ENCODE measurements around the gene CTIF. TPM values are rescaled to one million over a fixed set of nuclear protein-coding genes. Genes with fewer than 3 reads are reported as not detected.

The CTIF gene
- total and polyA plus RNA-seq, 5 donors = 41.0 to 78.2 (median 48.5) TPM

- no peak overlapping the region for H3K27ac ChIP-seq (ENCODE audit: low read length)
- DNase-seq (peak in 1 of 3 donors; percentile 21), ATAC-seq (no peak)
- no peaks in the 10 kb centered on the region for H3K27me3 ChIP-seq (ENCODE audit: control insufficient read depth, insufficient read depth)
- WGBS = 95% methylated on average over 6 of the region's 6 CpGs
- no peaks in the 10 kb centered on the region for H3K9me3 ChIP-seq (ENCODE audit: control insufficient read depth, low read length)
- H3K4me3 ChIP-seq (ENCODE audit: low read length) = no peak overlapping the region
- no peaks in the 10 kb centered on the region for H3K4me1 ChIP-seq (ENCODE audit: control insufficient read depth, insufficient read depth, low read length)
- intact Hi-C loops (cut with DNase I) = no loop called here
These were observed 337.8 kb downstream of the CTIF start for GRCh38 chr18:48876590-48876989.

GRCh38 chr18:48877941-48878340 is 339.1 kb downstream of the CTIF start:
- Histone ChIP-seq H3K27ac (ENCODE audit: low read length) (no peak overlapping the region), H3K4me3 (ENCODE audit: low read length) (no peak overlapping the region), H3K27me3 (ENCODE audit: control insufficient read depth, insufficient read depth) (no peaks in the 10 kb centered on the region), H3K4me1 (ENCODE audit: control insufficient read depth, insufficient read depth, low read length) (no peaks in the 10 kb centered on the region), H3K9me3 (ENCODE audit: control insufficient read depth, low read length) (no peaks in the 10 kb centered on the region)
- intact Hi-C loops (cut with DNase I) = no loop called here
- DNase-seq (no peak), ATAC-seq (no peak)
- WGBS = 80% methylated on average over 3 of the region's 3 CpGs

GRCh38 chr18:48878471-48878870 is 339.6 kb downstream of the CTIF start:
- ATAC-seq (peak; percentile 58 to 83), DNase-seq (peak in 2 of 3 donors; percentile 63 to 68)
- intact Hi-C loops (cut with DNase I) = no loop called here
- WGBS = 65% methylated on average over 12 of the region's 12 CpGs
- Histone ChIP-seq H3K4me3 (ENCODE audit: low read length) (no peak overlapping the region), H3K27ac (ENCODE audit: low read length) (no peak overlapping the region), H3K27me3 (ENCODE audit: control insufficient read depth, insufficient read depth) (no peaks in the 10 kb centered on the region), H3K4me1 (ENCODE audit: control insufficient read depth, insufficient read depth, low read length) (no peaks in the 10 kb centered on the region), H3K9me3 (ENCODE audit: control insufficient read depth, low read length) (no peaks in the 10 kb centered on the region)

- DNase-seq (peak in 1 of 3 donors; percentile 25), ATAC-seq (no peak)
- no peaks in the 10 kb centered on the region for H3K27me3 ChIP-seq (ENCODE audit: control insufficient read depth, insufficient read depth)
- no peak overlapping the region for H3K4me3 ChIP-seq (ENCODE audit: low read length)
- H3K4me1 ChIP-seq (ENCODE audit: control insufficient read depth, insufficient read depth, low read length) = no peaks in the 10 kb centered on the region
- no peaks in the 10 kb centered on the region for H3K9me3 ChIP-seq (ENCODE audit: control insufficient read depth, low read length)
- whole genome bisulfite sequencing = 79% methylated on average over 15 of the region's 15 CpGs
- H3K27ac ChIP-seq (ENCODE audit: low read length) = no peak overlapping the region
- intact Hi-C loops (cut with DNase I) = no loop called here
These were observed 340.2 kb downstream of the CTIF start for GRCh38 chr18:48879008-48879431.

GRCh38 chr18:48880931-48881330 is 342.1 kb downstream of the CTIF start:
- no peak for DNase-seq
- Histone ChIP-seq H3K27ac (ENCODE audit: low read length) (no peak overlapping the region), H3K4me3 (ENCODE audit: low read length) (no peak overlapping the region), H3K9me3 (ENCODE audit: control insufficient read depth, low read length) (no peaks in the 10 kb centered on the region), H3K27me3 (ENCODE audit: control insufficient read depth, insufficient read depth) (no peaks in the 10 kb centered on the region), H3K4me1 (ENCODE audit: control insufficient read depth, insufficient read depth, low read length) (no peaks in the 10 kb centered on the region)
- no peak for ATAC-seq
- 98% methylated on average over 1 of the region's 1 CpG for WGBS
- intact Hi-C loops (cut with DNase I) = no loop called here

- DNase-seq = no peak
- no peak for ATAC-seq
- no peak overlapping the region for H3K4me3 ChIP-seq (ENCODE audit: low read length)
- 96% methylated on average over 4 of the region's 4 CpGs for WGBS
- H3K27me3 ChIP-seq (ENCODE audit: control insufficient read depth, insufficient read depth) = no peaks in the 10 kb centered on the region
- no peak overlapping the region for H3K27ac ChIP-seq (ENCODE audit: low read length)
- intact Hi-C loops (cut with DNase I) = no loop called here
- H3K4me1 ChIP-seq (ENCODE audit: control insufficient read depth, insufficient read depth, low read length) = no peaks in the 10 kb centered on the region
- H3K9me3 ChIP-seq (ENCODE audit: control insufficient read depth, low read length) = no peaks in the 10 kb centered on the region
These were observed 343.5 kb downstream of the CTIF start for GRCh38 chr18:48882379-48882778.

GRCh38 chr18:48884306-48884705 is 345.5 kb downstream of the CTIF start:
- Histone ChIP-seq H3K27me3 (ENCODE audit: control insufficient read depth, insufficient read depth) (no peaks in the 10 kb centered on the region), H3K9me3 (ENCODE audit: control insufficient read depth, low read length) (no peaks in the 10 kb centered on the region), H3K4me3 (ENCODE audit: low read length) (no peak overlapping the region), H3K27ac (ENCODE audit: low read length) (no peak overlapping the region), H3K4me1 (ENCODE audit: control insufficient read depth, insufficient read depth, low read length) (no peaks in the 10 kb centered on the region)
- intact Hi-C loops (cut with DNase I) = no loop called here
- 85% methylated on average over 4 of the region's 4 CpGs for WGBS
- no peak for ATAC-seq
- DNase-seq = peak in 1 of 3 donors; percentile 28

- Histone ChIP-seq H3K4me3 (ENCODE audit: low read length) (no peak overlapping the region), H3K4me1 (ENCODE audit: control insufficient read depth, insufficient read depth, low read length) (no peaks in the 10 kb centered on the region), H3K27me3 (ENCODE audit: control insufficient read depth, insufficient read depth) (no peaks in the 10 kb centered on the region), H3K9me3 (ENCODE audit: control insufficient read depth, low read length) (no peaks in the 10 kb centered on the region), H3K27ac (ENCODE audit: low read length) (no peak overlapping the region)
- intact Hi-C loops (cut with DNase I) = no loop called here
- no peak for ATAC-seq
- DNase-seq = peak in 1 of 3 donors; percentile 10
- 77% methylated on average over 4 of the region's 4 CpGs for WGBS
These were observed 345.9 kb downstream of the CTIF start for GRCh38 chr18:48884771-48885170.

- no peak overlapping the region for H3K27ac ChIP-seq (ENCODE audit: low read length)
- H3K4me1 ChIP-seq (ENCODE audit: control insufficient read depth, insufficient read depth, low read length) = no peaks in the 10 kb centered on the region
- no peaks in the 10 kb centered on the region for H3K27me3 ChIP-seq (ENCODE audit: control insufficient read depth, insufficient read depth)
- intact Hi-C loops (cut with DNase I) = no loop called here
- DNase-seq (peak in 1 of 3 donors; percentile 39), ATAC-seq (no peak)
- no peak overlapping the region for H3K4me3 ChIP-seq (ENCODE audit: low read length)
- 91% methylated on average over 11 of the region's 11 CpGs for WGBS
- no peaks in the 10 kb centered on the region for H3K9me3 ChIP-seq (ENCODE audit: control insufficient read depth, low read length)
These were observed 346.6 kb downstream of the CTIF start for GRCh38 chr18:48885266-48885923.

- 97% methylated on average over 7 of the region's 7 CpGs for WGBS
- intact Hi-C loops (cut with DNase I) = no loop called here
- Histone ChIP-seq H3K27me3 (ENCODE audit: control insufficient read depth, insufficient read depth) (no peaks in the 10 kb centered on the region), H3K27ac (ENCODE audit: low read length) (no peak overlapping the region), H3K4me3 (ENCODE audit: low read length) (no peak overlapping the region), H3K4me1 (ENCODE audit: control insufficient read depth, insufficient read depth, low read length) (no peaks in the 10 kb centered on the region), H3K9me3 (ENCODE audit: control insufficient read depth, low read length) (no peaks in the 10 kb centered on the region)
- DNase-seq = peak in 1 of 3 donors; percentile 40
- no peak for ATAC-seq
These were observed 347.1 kb downstream of the CTIF start for GRCh38 chr18:48885924-48886400.

GRCh38 chr18:48886520-48887293 is 347.9 kb downstream of the CTIF start:
- intact Hi-C loops (cut with DNase I) = no loop called here
- 93% methylated on average over 8 of the region's 8 CpGs for WGBS
- DNase-seq = peak in 1 of 3 donors; percentile 14

More at GRCh38 chr18:48886520-48887293, 347.9 kb downstream of the CTIF start:
- no peak for ATAC-seq
- Histone ChIP-seq H3K4me3 (ENCODE audit: low read length) (no peak overlapping the region), H3K27me3 (ENCODE audit: control insufficient read depth, insufficient read depth) (no peaks in the 10 kb centered on the region), H3K27ac (ENCODE audit: low read length) (no peak overlapping the region), H3K4me1 (ENCODE audit: control insufficient read depth, insufficient read depth, low read length) (no peaks in the 10 kb centered on the region), H3K9me3 (ENCODE audit: control insufficient read depth, low read length) (no peaks in the 10 kb centered on the region)
